Measurements from ENCODE around the gene ALPL.

Gene ALPL

DNA sequence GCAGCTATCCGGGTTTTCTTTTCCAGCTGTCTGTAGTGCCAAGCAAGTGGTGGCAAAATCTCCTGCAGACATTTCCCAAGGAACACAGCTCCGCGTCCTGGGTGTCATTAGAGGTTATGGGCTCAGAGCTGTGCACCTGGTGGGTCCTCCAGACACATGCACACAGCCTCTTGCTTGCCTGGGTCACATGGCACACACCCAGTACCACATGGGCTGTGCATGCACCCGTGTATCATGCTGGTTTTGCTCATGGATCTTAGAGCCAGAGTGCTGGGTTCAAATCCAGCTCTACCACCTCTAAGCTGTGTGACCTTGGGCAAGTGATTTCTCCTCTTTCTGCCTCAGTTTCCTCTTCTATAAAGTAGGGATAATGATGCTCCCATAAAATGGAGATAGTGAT, 61.7 kb downstream of the ALPL start:
- TF ChIP-seq POLR2AphosphoS5 (IDR thresholded peaks at IDR 0.05; ENCODE audit: low read depth, low read length), result no peak
- TF ChIP-seq FOXP2 (optimal IDR thresholded peaks at IDR 0.05; ENCODE audit: borderline replicate concordance, extremely low read depth, extremely low read length, insufficient read depth), result no peak
- TF ChIP-seq TAF1 (IDR thresholded peaks at IDR 0.05; ENCODE audit: borderline replicate concordance, insufficient read depth, low read length), result no peak
- TF ChIP-seq, protein P1, sequence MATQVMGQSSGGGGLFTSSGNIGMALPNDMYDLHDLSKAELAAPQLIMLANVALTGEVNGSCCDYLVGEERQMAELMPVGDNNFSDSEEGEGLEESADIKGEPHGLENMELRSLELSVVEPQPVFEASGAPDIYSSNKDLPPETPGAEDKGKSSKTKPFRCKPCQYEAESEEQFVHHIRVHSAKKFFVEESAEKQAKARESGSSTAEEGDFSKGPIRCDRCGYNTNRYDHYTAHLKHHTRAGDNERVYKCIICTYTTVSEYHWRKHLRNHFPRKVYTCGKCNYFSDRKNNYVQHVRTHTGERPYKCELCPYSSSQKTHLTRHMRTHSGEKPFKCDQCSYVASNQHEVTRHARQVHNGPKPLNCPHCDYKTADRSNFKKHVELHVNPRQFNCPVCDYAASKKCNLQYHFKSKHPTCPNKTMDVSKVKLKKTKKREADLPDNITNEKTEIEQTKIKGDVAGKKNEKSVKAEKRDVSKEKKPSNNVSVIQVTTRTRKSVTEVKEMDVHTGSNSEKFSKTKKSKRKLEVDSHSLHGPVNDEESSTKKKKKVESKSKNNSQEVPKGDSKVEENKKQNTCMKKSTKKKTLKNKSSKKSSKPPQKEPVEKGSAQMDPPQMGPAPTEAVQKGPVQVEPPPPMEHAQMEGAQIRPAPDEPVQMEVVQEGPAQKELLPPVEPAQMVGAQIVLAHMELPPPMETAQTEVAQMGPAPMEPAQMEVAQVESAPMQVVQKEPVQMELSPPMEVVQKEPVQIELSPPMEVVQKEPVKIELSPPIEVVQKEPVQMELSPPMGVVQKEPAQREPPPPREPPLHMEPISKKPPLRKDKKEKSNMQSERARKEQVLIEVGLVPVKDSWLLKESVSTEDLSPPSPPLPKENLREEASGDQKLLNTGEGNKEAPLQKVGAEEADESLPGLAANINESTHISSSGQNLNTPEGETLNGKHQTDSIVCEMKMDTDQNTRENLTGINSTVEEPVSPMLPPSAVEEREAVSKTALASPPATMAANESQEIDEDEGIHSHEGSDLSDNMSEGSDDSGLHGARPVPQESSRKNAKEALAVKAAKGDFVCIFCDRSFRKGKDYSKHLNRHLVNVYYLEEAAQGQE (IDR thresholded peaks at IDR 0.05; ENCODE audit: insufficient read depth in 1 of 2, low read depth in 2 of 2, low read length in 2 of 2), result no peak
- no peak for TF ChIP-seq SIN3A (IDR thresholded peaks at IDR 0.05; ENCODE audit: borderline replicate concordance, insufficient read depth, low read length)

DNA sequence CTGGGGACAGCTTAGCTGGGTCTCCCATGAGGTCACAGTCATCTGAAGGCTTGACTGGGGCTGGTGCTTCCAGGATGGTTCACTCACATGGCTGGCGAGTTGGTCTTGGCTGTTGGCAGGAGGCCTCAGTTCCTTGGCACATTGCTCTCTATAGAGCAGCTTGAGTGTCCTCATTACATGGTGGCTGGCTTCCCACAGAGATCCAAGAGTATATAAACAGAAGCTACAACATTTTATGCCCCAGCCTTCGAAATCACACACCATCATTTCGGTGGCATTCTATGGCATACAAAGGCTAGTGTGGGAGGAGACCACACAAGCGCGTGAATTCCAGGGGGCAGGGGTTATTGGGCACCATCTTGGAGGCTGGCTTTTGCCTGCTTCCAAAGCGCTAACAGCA, 63.0 kb downstream of the ALPL start:
- TF ChIP-seq TAF1 (IDR thresholded peaks at IDR 0.05; ENCODE audit: borderline replicate concordance, insufficient read depth, low read length), result no peak
- no peak for TF ChIP-seq POLR2AphosphoS5 (IDR thresholded peaks at IDR 0.05; ENCODE audit: low read depth, low read length)
- TF ChIP-seq FOXP2 (optimal IDR thresholded peaks at IDR 0.05; ENCODE audit: borderline replicate concordance, extremely low read depth, extremely low read length, insufficient read depth), result no peak
- no peak for TF ChIP-seq SIN3A (IDR thresholded peaks at IDR 0.05; ENCODE audit: borderline replicate concordance, insufficient read depth, low read length)
- TF ChIP-seq, protein P1 (IDR thresholded peaks at IDR 0.05; ENCODE audit: insufficient read depth in 1 of 2, low read depth in 2 of 2, low read length in 2 of 2), result no peak

DNA sequence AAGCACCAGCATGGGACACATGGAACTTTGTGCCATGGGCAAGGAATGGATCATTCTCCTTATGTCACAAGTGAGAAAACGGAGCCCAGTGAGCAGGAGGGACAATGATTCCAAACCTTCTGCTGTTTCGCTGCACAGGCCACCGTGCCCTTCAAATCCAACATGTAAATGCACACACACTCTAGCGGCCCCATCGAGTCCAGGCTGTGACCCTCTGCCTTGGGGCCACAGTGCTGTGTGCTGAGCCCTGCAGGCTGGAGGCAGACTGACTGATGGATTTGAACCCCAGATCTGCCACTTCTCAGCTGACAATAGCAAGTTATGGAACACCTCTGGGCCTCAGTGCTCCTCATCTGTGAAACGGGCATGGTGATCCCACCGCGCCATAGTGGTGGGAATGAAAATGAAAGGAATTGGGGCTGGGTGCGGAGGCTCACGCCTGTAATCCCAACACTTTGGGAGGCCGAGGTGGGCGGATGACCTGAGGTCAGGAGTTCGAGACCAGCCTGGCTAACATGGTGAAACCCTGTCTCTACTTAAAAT, 63.6 kb downstream of the ALPL start:
- TF ChIP-seq POLR2AphosphoS5 (IDR thresholded peaks at IDR 0.05; ENCODE audit: low read depth, low read length) (no peak), TAF1 (IDR thresholded peaks at IDR 0.05; ENCODE audit: borderline replicate concordance, insufficient read depth, low read length) (no peak), FOXP2 (optimal IDR thresholded peaks at IDR 0.05; ENCODE audit: borderline replicate concordance, extremely low read depth, extremely low read length, insufficient read depth) (no peak), SIN3A (IDR thresholded peaks at IDR 0.05; ENCODE audit: borderline replicate concordance, insufficient read depth, low read length) (no peak)
- TF ChIP-seq, protein P1 (IDR thresholded peaks at IDR 0.05; ENCODE audit: insufficient read depth in 1 of 2, low read depth in 2 of 2, low read length in 2 of 2), result no peak

DNA sequence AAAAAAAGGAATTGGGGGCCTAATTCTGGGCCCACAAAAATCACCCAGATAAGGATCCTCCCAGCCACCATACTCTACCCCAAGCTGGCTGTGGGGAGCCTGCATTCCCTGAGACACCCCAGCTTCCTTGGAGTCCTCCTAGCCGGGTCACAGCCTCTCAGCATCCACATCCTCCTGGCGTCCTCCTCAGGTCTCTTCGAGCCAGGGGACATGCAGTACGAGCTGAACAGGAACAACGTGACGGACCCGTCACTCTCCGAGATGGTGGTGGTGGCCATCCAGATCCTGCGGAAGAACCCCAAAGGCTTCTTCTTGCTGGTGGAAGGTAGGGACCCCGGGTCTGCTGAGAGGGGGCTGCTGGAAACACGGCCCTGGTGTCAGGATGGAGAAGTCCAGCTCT, 64.3 kb downstream of the ALPL start:
- TF ChIP-seq SIN3A (IDR thresholded peaks at IDR 0.05; ENCODE audit: borderline replicate concordance, insufficient read depth, low read length) (no peak), TAF1 (IDR thresholded peaks at IDR 0.05; ENCODE audit: borderline replicate concordance, insufficient read depth, low read length) (no peak), FOXP2 (optimal IDR thresholded peaks at IDR 0.05; ENCODE audit: borderline replicate concordance, extremely low read depth, extremely low read length, insufficient read depth) (no peak), POLR2AphosphoS5 (IDR thresholded peaks at IDR 0.05; ENCODE audit: low read depth, low read length) (no peak)
- TF ChIP-seq, protein P1 (IDR thresholded peaks at IDR 0.05; ENCODE audit: insufficient read depth in 1 of 2, low read depth in 2 of 2, low read length in 2 of 2), result no peak
